HG02870 (cell line): Measurements from ENCODE around the gene MRPS23.
"Not testable (repeated sequence)": the region's sequence is repeated elsewhere in the genome, so short reads cannot be mapped to it uniquely, and the experiment has no call there.

Experiments
- ATAC-seq: cut with Tn5 transposase; IDR thresholded peaks from one replicate; pipeline ENCODE4 v1.9.1; 2021; ENCODE audit warnings: mild to moderate bottlenecking, moderate library complexity; ENCODE audit not compliant: unreplicated experiment

Gene MRPS23

GRCh38 chr17:57864273-57864672, 14.4 kb upstream of the MRPS23 start:
- ATAC-seq: no peak

- ATAC-seq: no peak
Observed at GRCh38 chr17:57862694-57863667, 13.1 kb upstream of the MRPS23 start.

- no peak for ATAC-seq
Observed at GRCh38 chr17:57861790-57862693, 12.2 kb upstream of the MRPS23 start.

- no peak for ATAC-seq
Observed at GRCh38 chr17:57861000-57861789, 11.4 kb upstream of the MRPS23 start.

- no peak for ATAC-seq
Observed at GRCh38 chr17:57860414-57860999, 10.7 kb upstream of the MRPS23 start.

- no peak for ATAC-seq
Observed at GRCh38 chr17:57859601-57860413, 10.0 kb upstream of the MRPS23 start.

- ATAC-seq: no peak
Observed at GRCh38 chr17:57858838-57859237, 9.0 kb upstream of the MRPS23 start.

GRCh38 chr17:57856792-57857620, 7.2 kb upstream of the MRPS23 start:
- ATAC-seq: no peak

- ATAC-seq: no peak
Observed at GRCh38 chr17:57855391-57856035, 5.7 kb upstream of the MRPS23 start.

GRCh38 chr17:57853695-57854094, 3.9 kb upstream of the MRPS23 start:
- ATAC-seq: no peak

GRCh38 chr17:57852955-57853328, 3.1 kb upstream of the MRPS23 start:
- no peak for ATAC-seq

GRCh38 chr17:57852092-57852954, 2.5 kb upstream of the MRPS23 start:
- no peak for ATAC-seq

- no peak for ATAC-seq
Observed at GRCh38 chr17:57849163-57849873, 526 bp downstream of the MRPS23 start.

GRCh38 chr17:57846056-57846945, 3.5 kb downstream of the MRPS23 start:
- ATAC-seq: not testable (repeated sequence)

GRCh38 chr17:57842280-57842679, 7.6 kb downstream of the MRPS23 start:
- ATAC-seq: no peak

- no peak for ATAC-seq
Observed at GRCh38 chr17:57839571-57839923, 10.3 kb downstream of the MRPS23 start.
